K562 treated with DMSO at 1 percent for 4 hours (cell line): ENCODE results near the gene OR6Y1. TPM values are rescaled to one million over a fixed set of nuclear protein-coding genes. Genes with fewer than 3 reads are reported as not detected.

Experiments
- total RNA-seq: library from RNA; unstranded; fragments of 300-600 nt; gene quantifications from 2 replicates; pipeline ENCODE4 v1.2.3, GENCODE V29; 2022; ENCODE audit not compliant: insufficient read depth

Gene OR6Y1
- not detected in 2 replicates for total RNA-seq

GRCh38 chr1:158554352-158554751, at the start of gene OR6Y1:
Gene OR6Y1 (minus strand): TSS chr1:158554405. CDS start chr1:158548105, 6,300 bp downstream.

DNA sequence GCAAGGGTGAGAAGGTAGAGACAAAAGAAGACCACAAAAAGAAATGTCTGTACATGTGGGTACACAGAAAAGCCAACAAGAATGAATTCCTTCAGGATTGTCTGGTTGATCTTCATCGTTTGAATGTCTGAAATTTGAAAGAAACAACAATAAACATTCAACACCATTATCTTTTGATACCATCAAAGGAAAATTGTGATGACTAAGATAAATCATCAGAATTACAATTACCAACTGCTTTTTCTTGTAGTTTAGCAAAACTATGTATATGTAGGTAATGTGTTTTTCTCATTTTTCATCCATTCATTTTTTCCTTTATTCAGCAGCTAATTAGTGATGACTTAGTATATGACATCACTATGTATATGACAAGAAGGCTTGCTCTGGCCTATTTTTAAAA, 25.5 kb upstream of the OR6Y1 start, which contains the start of gene OR10X1:
Gene OR10X1, minus strand, starts transcription at position 167 of the 400 bp plus-strand sequence. Its CDS starts 0 bp downstream, at position 167.

GRCh38 chr1:158570480-158570879, 16.3 kb upstream of the OR6Y1 start, which contains the start of gene OR6P1:
Gene OR6P1 (minus strand): TSS chr1:158570580. CDS start chr1:158563604, 6,976 bp downstream.

Other genes starting within 250 kb of the OR6Y1 start
- not detected in 2 replicates for gene CD1B, start 222.9 kb downstream of the OR6Y1 start, total RNA-seq
- gene CD1E, start 200.5 kb downstream of the OR6Y1 start, total RNA-seq, result not detected in 2 replicates
- not detected in 2 replicates for gene OR10T2, start 154.9 kb downstream of the OR6Y1 start, total RNA-seq
- gene OR10K2, start 128.2 kb downstream of the OR6Y1 start, total RNA-seq, result not detected in 2 replicates
- gene OR10K1, start 92.6 kb downstream of the OR6Y1 start, total RNA-seq, result not detected in 2 replicates
- not detected in 2 replicates for gene OR10R2, start 82.2 kb downstream of the OR6Y1 start, total RNA-seq
- gene OR6P1, start 16.2 kb upstream of the OR6Y1 start, total RNA-seq, result not detected in 2 replicates
- not detected in 2 replicates for gene OR10X1, start 25.5 kb upstream of the OR6Y1 start, total RNA-seq
- 0.08 TPM in 1 of 2 replicates, not detected in the other for gene OR10Z1, start 50.9 kb upstream of the OR6Y1 start, total RNA-seq
- gene SPTA1, start 132.3 kb upstream of the OR6Y1 start, total RNA-seq, result 5.8 and 12.8 TPM in 2 replicates
- gene OR6K2, start 146.2 kb upstream of the OR6Y1 start, total RNA-seq, result not detected in 2 replicates
- not detected in 2 replicates for gene OR6K3, start 166.3 kb upstream of the OR6Y1 start, total RNA-seq
- not detected in 2 replicates for gene OR6K6, start 200.3 kb upstream of the OR6Y1 start, total RNA-seq
- not detected in 2 replicates for gene OR6N1, start 217.8 kb upstream of the OR6Y1 start, total RNA-seq
- gene OR6N2, start 226.8 kb upstream of the OR6Y1 start, total RNA-seq, result not detected in 2 replicates